ENCODE results near the gene RTL5. TPM values are rescaled to one million over a fixed set of nuclear protein-coding genes. Genes with fewer than 3 reads are reported as not detected.
A peak's percentile ranks its signal among the peaks of the same experiment; 100 is the strongest.

The RTL5 gene
- total RNA-seq, 1 donor from 2014 or later: 4.4 TPM

- Histone ChIP-seq H3K27me3 (no peaks in the 10 kb centered on the region), H3K4me3 (no peak overlapping the region), H3K9me3 (no peaks in the 10 kb centered on the region), H3K36me3 (no peaks in the 10 kb centered on the region), H3K27ac (no peak overlapping the region), H3K4me1 (no peaks in the 10 kb centered on the region)
- peak in 1 of 2 donors; percentile 88 for DNase-seq (ENCODE audit: extremely low spot score in 2 of 2)
- intact Hi-C loops (cut with DNase I): no loop called here
- no peak for TF ChIP-seq CTCF (IDR thresholded peaks at IDR 0.05)
- no peak for TF ChIP-seq POLR2AphosphoS5 (IDR thresholded peaks at IDR 0.05; ENCODE audit: insufficient read depth in 1 of 2, low read depth in 1 of 2)
- no peak for TF ChIP-seq POLR2A (IDR thresholded peaks at IDR 0.05)
Measured at GRCh38 chrX:72107320-72107719, 24.4 kb downstream of the RTL5 start.

- no peak for TF ChIP-seq POLR2AphosphoS5 (IDR thresholded peaks at IDR 0.05; ENCODE audit: insufficient read depth in 1 of 2, low read depth in 1 of 2)
- TF ChIP-seq CTCF (IDR thresholded peaks at IDR 0.05): no peak
- no peak for TF ChIP-seq POLR2A (IDR thresholded peaks at IDR 0.05)
- DNase-seq (ENCODE audit: extremely low spot score in 2 of 2): no peak
- Histone ChIP-seq H3K27me3 (no peaks in the 10 kb centered on the region), H3K4me1 (no peaks in the 10 kb centered on the region), H3K4me3 (no peak overlapping the region), H3K36me3 (no peaks in the 10 kb centered on the region), H3K27ac (no peak overlapping the region), H3K9me3 (no peaks in the 10 kb centered on the region)
- intact Hi-C loops (cut with DNase I): no loop called here
Measured at GRCh38 chrX:72105436-72105835, 26.3 kb downstream of the RTL5 start.

- Histone ChIP-seq H3K27me3 (no peaks in the 10 kb centered on the region), H3K4me3 (no peak overlapping the region), H3K27ac (no peak overlapping the region), H3K36me3 (no peaks in the 10 kb centered on the region), H3K4me1 (no peaks in the 10 kb centered on the region), H3K9me3 (no peaks in the 10 kb centered on the region)
- intact Hi-C loops (cut with DNase I): no loop called here
- TF ChIP-seq POLR2AphosphoS5 (IDR thresholded peaks at IDR 0.05; ENCODE audit: insufficient read depth in 1 of 2, low read depth in 1 of 2) (no peak), POLR2A (IDR thresholded peaks at IDR 0.05) (no peak), CTCF (IDR thresholded peaks at IDR 0.05) (no peak)
- DNase-seq (ENCODE audit: extremely low spot score in 2 of 2): no peak
Measured at GRCh38 chrX:72102760-72103159, 29.0 kb downstream of the RTL5 start.

- H3K36me3 ChIP-seq: no peaks in the 10 kb centered on the region
- DNase-seq (ENCODE audit: extremely low spot score in 2 of 2): no peak
- H3K27me3 ChIP-seq: no peaks in the 10 kb centered on the region
- no peaks in the 10 kb centered on the region for H3K9me3 ChIP-seq
- intact Hi-C loops (cut with DNase I): no loop called here
- H3K4me1 ChIP-seq: no peaks in the 10 kb centered on the region
- no peak overlapping the region for H3K4me3 ChIP-seq
- H3K27ac ChIP-seq: no peak overlapping the region
- TF ChIP-seq CTCF (IDR thresholded peaks at IDR 0.05) (no peak), POLR2AphosphoS5 (IDR thresholded peaks at IDR 0.05; ENCODE audit: insufficient read depth in 1 of 2, low read depth in 1 of 2) (no peak), POLR2A (IDR thresholded peaks at IDR 0.05) (no peak)
Measured at GRCh38 chrX:72102126-72102525, 29.6 kb downstream of the RTL5 start.

GRCh38 chrX:72101597-72102037, 30.1 kb downstream of the RTL5 start:
- TF ChIP-seq POLR2A (IDR thresholded peaks at IDR 0.05) (no peak), CTCF (IDR thresholded peaks at IDR 0.05) (no peak), POLR2AphosphoS5 (IDR thresholded peaks at IDR 0.05; ENCODE audit: insufficient read depth in 1 of 2, low read depth in 1 of 2) (no peak)
- Histone ChIP-seq H3K4me3 (no peak overlapping the region), H3K27ac (no peak overlapping the region)

More at GRCh38 chrX:72101597-72102037, 30.1 kb downstream of the RTL5 start:
- DNase-seq (ENCODE audit: extremely low spot score in 2 of 2): no peak
- H3K27me3 ChIP-seq: no peaks in the 10 kb centered on the region
- no peaks in the 10 kb centered on the region for H3K36me3 ChIP-seq
- intact Hi-C loops (cut with DNase I): no loop called here
- no peaks in the 10 kb centered on the region for H3K4me1 ChIP-seq
- no peaks in the 10 kb centered on the region for H3K9me3 ChIP-seq
